Measurements from ENCODE around the gene SLC24A3.
"Not testable (repeated sequence)": the region's sequence is repeated elsewhere in the genome, so short reads cannot be mapped to it uniquely, and the experiment has no call there.

Gene SLC24A3

GRCh38 chr20:19609642-19610223 lies 397.3 kb downstream of the SLC24A3 start:
- no peak for DNase-seq

- DNase-seq, result no peak
These were observed 403.2 kb downstream of the SLC24A3 start for GRCh38 chr20:19615629-19616028.

DNA sequence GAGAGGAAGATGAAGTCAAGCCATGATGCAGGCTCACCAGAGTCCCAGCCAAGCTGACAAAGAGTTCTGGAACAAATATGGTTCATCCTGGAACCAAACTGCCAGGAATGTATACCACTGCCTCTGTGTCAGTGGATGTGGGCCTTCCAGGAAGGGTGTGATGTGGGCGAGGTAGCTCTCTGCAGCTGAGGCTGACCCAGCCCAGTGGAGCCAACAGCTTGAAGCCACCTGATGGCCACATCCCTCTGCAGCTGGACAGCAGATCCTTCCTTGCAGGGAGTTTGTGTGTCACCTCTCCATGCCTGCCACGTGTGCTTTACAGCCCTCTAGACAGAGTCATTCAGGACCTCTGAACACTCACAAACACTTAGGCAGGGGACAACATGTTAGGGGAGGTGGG lies 403.6 kb downstream of the SLC24A3 start:
- DNase-seq, result no peak

- no peak for DNase-seq
These were observed 404.2 kb downstream of the SLC24A3 start for GRCh38 chr20:19616620-19617019.

- DNase-seq, result no peak
These were observed 404.8 kb downstream of the SLC24A3 start for GRCh38 chr20:19617256-19617655.

GRCh38 chr20:19618711-19619110 lies 406.3 kb downstream of the SLC24A3 start:
- DNase-seq, result no peak

DNA sequence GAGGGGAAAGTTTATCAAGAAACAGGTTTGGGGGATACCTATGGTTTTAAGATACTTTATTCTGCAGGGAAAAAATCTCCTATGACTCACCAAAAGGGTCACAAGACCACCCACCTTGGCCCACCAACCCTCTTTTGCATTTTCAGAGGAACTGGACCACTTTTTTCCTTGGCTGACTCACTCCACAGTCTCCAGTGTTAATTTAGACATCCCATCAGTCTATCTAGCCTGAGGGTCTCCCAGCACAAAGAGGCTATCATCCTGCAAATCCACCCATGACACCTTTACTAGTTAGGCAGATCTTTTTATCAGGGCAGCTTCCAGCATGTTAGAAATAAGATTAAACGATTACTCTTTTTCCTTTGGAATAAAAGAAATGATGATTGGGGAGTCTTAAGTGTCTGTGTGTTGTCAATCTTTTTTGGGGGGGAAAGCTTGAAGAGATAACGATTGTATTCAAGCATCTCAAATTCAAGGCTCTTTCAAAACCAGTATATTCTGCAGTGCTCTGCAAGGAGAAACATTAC lies 407.5 kb downstream of the SLC24A3 start:
- DNase-seq, result no peak

- DNase-seq, result no peak
These were observed 408.0 kb downstream of the SLC24A3 start for GRCh38 chr20:19620446-19620845.

DNA sequence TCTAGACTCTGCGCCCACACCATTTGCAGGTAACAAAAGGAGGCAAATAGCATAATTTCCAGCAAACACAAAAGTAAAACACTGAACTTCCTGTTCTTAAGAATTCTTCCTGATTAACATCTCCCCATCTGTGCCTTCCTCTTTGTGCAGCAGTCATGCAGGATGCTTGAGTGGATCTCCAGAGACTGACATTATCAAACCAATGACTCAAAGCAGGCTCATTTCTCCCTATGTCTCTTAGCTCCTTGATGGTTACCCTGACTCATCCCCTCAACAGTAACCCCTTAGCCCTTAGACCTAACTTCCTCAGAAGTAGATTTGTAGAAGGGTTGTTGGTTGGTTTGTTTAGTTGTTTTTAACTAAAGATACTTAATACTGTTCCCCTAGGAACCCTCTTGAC lies 408.6 kb downstream of the SLC24A3 start:
- DNase-seq, result peak in 1 of 2 experiments; percentile 7

DNA sequence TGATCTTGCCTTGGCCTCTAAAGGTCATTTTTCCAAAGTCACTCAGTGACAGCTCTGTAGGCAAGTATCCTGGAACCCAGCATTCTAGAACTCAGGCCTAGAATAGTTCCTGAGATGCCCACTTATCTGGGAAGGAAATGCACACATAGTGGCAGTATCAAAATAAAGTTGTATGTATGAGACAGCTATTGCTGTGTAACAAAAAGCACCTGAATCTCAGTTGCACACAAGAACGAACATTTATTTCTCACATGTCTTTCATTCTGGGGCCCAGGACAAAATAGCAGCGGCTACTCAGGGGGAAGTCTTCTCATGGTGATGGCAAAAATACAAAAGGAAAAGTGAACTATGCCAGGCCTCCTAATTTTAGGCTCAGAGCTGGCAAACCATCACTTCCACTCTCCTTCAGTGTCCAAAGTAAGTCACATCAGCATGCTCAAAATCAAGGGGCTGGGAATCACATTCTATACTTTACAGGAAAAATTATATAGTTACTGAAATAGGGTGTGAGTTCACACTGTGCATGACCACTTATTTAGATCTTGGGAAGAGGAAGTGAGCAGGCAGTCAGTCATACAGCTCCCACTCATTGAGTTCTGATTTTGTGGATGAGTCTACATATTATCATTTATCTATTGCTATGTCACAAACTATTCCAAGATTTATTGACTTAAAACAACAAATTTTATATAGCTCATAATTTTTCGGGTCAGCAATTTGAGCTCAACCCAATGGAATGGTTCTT lies 412.0 kb downstream of the SLC24A3 start:
- no peak for DNase-seq

DNA sequence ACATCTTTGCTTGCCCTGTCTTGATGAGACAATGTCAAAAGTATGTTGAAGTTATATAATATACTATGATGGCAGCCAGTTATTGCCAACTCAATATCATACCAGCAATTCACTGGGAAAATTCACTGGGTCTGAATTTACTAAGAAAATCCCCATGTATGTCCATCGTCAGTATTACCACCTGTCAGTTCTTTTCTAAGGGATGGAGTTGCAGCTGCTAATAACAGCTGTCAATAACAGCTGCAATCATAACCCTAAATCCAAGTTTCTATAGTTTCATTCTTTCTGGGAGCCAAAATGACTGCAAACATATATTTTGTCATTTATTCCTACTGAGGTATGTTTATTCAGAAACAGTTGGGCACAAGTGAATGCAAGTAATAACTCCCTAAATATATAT lies 413.0 kb downstream of the SLC24A3 start:
- DNase-seq, result peak in 1 of 2 experiments; percentile 45

GRCh38 chr20:19626896-19627295 lies 414.5 kb downstream of the SLC24A3 start:
- no peak for DNase-seq

- peak; percentile 80 to 93 for DNase-seq
These were observed 416.2 kb downstream of the SLC24A3 start for GRCh38 chr20:19628570-19629134.

DNA sequence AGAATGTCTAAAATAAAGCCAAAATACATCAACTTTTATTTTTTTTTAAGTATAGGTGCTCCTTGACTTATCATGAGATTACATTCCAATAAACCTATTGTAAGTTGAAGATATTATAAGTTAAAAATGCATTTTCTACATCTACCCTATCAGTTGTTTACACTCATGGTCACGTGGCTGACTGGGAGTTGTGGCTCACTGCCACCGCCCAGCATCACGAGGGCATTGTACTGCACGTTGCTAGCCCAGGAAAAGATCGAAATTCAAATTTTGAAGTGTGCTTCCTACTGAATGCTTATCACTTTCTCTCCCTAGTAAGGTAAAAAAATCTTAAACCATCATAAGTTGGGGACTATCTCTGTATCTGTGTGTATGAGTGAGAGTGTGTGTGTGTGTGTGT lies 419.0 kb downstream of the SLC24A3 start:
- no peak for DNase-seq

DNA sequence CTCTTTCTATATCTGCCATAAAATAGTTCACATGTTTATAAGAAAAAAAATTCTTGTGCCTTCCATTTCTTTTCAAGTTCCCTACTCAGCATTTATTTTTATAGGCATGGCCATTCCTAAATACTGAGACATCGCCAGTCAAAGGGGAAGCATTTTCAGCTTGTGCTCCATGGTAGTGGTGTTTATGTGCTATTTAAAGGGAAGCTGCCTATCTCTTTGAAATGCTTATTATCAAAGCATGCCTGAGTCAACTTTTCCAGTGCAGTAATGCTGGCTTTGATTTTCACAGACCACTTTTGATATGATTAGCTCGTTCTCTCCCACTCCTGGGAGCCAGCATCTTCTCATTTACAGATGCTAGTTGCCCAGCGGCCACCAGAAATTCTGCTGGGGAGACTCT lies 421.5 kb downstream of the SLC24A3 start:
- no peak for DNase-seq

DNA sequence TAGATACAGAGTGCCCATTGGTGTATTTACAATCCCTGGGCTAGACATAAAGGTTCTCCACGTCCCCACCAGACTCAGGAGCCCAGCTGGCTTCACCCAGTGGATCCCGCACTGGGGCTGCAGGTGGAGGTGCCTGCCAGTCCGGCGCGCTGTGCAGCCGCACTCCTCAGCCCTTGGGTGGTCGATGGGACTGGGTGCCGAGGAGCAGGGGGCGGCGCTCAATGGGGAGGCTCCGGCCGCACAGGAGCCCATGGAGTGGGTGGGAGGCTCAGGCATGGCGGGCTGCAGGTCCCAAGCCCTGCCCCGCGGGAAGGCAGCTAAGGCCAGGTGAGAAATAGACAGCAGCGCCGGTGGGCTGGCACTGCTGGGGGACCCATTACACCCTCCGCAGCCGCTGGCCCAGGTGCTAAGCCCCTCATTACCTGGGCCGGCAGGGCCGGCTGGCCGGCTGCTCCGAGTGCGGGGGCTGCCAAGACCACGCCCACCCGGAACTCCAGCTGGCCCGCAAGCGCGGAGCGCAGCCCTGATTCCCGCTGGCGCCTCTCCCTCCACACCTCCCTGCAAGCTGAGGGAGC lies 427.1 kb downstream of the SLC24A3 start:
- DNase-seq, result not testable (repeated sequence)

DNA sequence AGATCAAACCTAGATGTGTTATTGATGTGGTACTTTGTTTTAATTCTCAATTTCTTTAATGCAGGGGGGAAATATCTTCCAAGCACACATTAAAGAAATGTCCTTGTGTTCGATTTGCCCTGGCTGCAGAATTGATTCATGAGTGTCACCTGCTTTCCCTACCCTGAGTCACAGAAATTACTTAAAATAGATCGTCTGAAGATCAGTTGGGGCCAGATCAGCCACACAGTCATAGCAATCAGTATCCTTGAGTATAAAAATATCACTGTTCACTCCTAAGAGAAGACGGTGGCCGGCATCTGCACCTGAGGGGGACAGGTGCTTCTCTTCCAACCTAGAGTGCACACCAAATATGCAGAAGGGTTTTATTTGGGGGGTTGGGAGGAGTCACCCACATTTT lies 430.4 kb downstream of the SLC24A3 start:
- no peak for DNase-seq

GRCh38 chr20:19644085-19644484 lies 431.6 kb downstream of the SLC24A3 start:
- no peak for DNase-seq

DNA sequence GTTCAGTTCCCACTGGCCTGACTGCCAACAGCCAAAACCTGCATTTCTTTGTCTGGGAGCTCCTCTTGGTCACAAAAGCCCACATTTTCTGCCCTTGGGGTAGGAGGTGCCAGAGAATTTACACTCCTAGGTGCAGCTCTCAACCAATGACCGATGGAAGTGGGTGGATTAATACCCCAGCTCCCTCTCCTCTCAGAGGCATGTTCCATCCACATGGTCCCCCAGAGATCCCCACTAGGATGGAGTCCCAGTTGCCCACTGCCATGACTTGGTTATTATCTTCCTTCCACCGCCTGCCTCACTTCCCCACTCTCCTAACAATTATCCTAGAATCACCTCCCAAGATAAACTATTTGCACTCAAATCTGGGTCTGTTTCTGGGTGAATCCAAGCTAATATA lies 434.5 kb downstream of the SLC24A3 start:
- no peak for DNase-seq

GRCh38 chr20:19648024-19648423 lies 435.6 kb downstream of the SLC24A3 start:
- DNase-seq, result no peak

- no peak for DNase-seq
These were observed 436.6 kb downstream of the SLC24A3 start for GRCh38 chr20:19649041-19649440.

DNA sequence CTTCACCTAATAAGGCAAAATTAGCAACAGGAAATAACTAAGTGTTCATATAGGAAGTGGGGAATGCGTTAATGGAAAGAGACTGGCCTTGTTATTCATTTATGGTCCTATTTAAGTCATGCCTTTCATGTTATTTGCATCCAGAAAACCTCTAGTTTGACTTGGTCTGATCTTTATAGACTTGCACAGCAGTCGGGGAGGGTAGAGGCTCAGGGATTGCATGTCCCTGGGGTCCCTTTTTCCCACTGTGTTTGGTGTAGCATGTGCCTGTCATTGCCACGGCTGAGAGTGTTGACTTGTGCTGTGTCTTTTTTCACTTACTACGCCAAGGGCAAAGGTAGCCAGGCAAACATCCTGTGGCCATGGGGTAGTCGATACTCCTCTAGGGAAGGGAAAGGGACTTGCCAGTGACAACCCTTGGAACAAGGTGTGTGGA lies 440.2 kb downstream of the SLC24A3 start:
- no peak for DNase-seq

DNA sequence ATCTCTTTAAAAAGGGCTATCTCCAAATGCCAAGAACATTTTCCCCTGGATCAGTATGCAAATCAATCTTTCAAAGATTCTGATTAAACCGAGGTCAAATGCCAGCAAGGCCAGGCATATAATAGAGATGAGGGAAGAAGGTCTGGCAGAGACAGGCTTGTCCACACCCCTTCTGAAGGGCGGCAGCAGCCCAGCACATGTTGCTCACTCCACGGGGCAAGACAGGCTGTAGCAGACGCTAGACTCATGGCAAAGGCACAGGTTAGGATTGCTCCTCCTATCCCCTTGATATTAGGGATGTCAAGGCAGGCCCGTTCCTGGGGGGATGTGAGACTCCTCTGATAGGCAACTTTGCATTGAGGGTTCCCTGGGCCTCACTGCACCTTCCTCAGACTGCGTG lies 440.9 kb downstream of the SLC24A3 start:
- DNase-seq, result no peak

GRCh38 chr20:19654921-19655320 lies 442.5 kb downstream of the SLC24A3 start:
- DNase-seq, result no peak
